GM04503 (cell line): ENCODE measurements around the gene LARGE1.

ENCODE experiments used
- DNase-seq: peaks from one replicate; pipeline ENCODE4 v3.0.0-alpha.2; 2012; ENCODE audit warnings: low read depth

LARGE1 gene

GRCh38 chr22:33913188-33913587 is 7.1 kb downstream of the LARGE1 start:
- no peak for DNase-seq

- DNase-seq, result no peak
Observed at GRCh38 chr22:33909911-33910310, 10.4 kb downstream of the LARGE1 start.

DNA sequence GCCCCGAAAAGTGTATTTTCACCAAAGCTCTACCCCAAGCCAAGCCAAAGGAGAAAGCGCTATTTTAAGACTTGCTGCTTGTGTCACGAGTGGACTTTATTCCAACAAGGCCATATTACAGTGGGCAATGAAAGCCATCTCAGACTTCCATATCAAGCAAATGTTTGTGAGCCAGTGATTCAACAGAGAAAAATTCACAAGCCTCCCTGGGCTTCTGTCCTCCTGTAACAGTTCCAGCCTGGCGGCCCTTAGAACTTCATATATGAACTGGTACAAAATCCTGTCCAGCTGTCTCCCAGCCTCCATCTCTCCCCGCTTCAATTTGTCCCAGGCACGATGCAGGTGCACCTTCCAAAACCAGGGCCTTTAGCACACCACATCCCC is 11.2 kb downstream of the LARGE1 start:
- DNase-seq, result no peak

- no peak for DNase-seq
Observed at GRCh38 chr22:33908171-33909074, 11.9 kb downstream of the LARGE1 start.

- DNase-seq, result no peak
Observed at GRCh38 chr22:33906954-33907353, 13.3 kb downstream of the LARGE1 start.

GRCh38 chr22:33906475-33906874 is 13.8 kb downstream of the LARGE1 start:
- DNase-seq, result no peak

DNA sequence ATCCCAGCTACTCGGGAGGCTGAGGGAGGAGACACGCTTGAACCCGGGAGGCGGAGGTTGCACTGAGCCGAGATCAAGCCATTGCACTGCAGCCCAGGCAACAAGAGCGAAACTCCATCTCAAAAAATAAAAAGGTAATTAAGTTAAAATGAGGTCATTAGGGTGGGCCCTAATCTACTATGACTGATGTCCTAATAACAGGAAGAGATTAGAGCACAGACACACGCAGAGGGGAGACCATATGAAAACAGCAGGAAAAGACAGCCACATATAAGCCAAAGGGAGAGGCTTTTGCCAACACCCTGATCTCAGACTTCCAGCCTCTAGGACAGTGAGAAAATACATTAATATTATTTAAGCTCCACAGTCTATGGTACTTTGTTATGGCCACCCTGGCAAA is 17.3 kb downstream of the LARGE1 start:
- DNase-seq, result no peak

- DNase-seq, result no peak
Observed at GRCh38 chr22:33902073-33902472, 18.2 kb downstream of the LARGE1 start.

- no peak for DNase-seq
Observed at GRCh38 chr22:33898121-33898520, 22.2 kb downstream of the LARGE1 start.

- DNase-seq, result no peak
Observed at GRCh38 chr22:33897448-33897835, 22.8 kb downstream of the LARGE1 start.

DNA sequence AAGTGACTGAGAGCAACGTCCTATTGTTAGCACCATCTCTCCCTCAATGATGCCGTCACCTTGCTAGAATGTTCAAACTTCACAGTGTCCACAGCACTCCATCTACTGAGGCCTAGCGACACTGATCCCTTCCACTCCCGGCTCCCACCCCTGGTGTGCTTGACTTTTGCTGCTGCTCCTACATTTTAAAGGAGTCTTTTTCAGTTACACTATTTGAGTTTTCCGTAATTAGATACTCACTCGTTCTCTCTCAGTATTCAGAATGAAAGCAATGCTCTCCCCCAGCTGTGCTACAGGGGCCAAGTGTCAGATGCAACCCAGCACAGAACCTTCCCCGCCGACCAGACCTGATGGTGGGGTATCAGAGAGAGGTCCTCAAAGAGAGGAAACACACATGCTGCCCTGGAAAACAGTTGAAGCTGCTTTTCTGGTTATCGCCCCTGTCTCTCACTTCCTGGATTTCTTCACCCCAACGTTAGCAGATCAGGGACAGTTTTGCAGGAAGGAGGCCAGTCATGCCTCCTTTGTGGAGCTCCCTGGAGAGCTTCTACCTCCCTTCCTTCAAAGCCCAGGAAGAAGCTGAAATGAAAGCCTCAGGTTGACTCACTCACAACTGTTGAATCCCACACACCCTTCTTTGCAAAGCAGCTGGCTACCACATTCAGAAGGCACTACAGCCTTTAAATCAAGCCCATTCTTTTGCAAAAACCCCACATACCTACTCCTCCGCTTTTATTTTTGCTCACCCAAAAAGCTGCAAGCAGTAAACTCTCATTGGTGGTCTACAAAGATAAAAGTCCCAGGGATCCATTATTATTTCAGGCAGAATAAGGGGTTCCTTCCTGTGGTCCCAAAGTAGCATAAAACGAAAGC is 23.5 kb downstream of the LARGE1 start:
- DNase-seq, result no peak

GRCh38 chr22:33896154-33896553 is 24.1 kb downstream of the LARGE1 start:
- no peak for DNase-seq

DNA sequence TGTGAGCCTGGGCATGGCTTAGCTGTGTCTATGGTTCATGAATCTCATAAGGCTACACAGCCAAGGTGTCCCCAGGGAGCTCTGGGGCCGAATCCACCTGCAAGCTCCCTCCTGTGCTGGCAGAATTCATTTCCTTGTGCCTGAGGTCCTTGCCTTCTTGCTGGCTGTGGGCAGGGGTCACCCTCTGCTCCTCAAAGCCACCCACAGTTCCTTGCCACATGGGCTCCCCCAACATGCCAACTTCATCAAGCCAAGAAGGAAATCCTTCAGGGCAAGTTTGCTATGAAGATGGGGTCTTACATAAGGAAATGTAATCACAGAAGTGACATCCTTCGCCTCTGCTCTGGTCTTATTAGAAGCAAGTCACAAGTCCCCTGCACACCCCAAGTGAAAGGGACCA is 24.8 kb downstream of the LARGE1 start:
- no peak for DNase-seq

DNA sequence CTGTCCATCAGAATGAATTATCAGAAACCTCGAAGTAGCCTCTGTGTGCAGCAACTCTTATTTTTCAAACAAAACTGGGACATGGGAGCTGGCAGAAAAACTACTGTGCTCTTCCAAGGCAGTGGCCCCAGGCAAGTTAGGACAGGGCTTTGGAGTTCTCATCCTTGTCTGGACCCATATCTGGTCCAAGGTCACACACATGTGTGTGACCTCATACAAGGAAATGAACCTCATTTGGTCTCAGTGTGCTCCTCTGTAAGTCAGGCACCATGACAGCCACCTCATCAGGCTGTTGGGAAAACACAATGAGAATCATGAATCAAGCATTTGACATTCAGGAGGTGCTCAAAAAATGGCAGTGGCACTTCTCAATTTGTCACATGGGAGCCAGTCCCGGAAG is 25.8 kb downstream of the LARGE1 start:
- DNase-seq, result no peak

DNA sequence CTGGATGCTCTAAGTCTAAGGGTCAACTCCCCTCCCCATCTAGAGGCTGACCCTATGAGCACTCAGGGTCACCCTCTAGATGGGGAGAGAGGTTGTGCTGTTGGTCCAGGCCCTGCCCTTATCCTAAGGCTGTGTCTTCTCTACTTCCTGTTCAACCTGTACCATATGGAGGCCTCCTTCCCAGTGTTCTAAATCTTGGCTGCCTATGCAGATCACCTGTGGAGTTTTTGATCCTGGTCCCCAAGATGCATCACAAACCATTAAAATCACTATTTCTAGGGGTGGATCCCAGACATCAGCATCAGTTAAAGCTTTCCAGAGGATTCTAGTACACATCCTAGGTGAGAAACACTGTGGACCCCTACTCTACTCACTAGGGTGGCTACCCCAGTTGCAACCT is 26.2 kb downstream of the LARGE1 start:
- no peak for DNase-seq

DNA sequence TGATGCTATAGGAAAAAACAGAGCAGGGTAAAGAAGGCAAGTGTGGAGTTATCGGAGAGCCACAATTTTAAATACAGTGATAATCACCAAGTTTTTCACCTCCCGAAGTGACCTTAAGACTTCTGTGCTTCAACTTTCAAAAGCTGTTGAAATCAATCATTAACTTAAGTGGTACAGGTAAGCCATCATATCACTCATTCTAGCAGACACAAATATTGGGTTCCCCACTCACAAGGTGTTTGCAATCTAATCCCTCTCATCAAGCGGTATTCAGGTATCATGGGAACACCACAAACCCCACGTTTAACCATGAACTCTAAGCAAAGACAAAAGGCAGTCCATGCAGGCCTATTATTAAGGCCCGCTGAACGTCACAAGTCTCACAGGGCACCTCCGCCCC is 26.8 kb downstream of the LARGE1 start:
- no peak for DNase-seq

GRCh38 chr22:33891992-33892391 is 28.3 kb downstream of the LARGE1 start:
- DNase-seq, result no peak

DNA sequence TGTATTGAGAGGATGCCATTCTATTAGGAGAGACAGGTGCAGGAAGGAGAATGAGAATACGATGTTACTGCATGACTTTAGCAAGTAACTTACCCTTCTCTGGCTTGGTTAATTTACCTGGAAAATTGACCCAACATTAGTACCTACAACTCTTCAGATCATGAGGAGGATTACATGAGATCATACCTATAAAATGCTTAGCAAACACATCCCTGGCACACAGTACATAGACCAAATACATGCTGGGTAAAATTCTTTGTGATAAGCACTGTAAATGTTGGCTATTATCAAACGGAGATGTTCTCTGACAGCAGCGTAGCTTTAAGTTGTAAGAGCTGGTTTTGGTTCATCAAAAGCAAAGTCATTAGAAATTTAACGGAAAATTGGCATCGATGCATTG is 28.8 kb downstream of the LARGE1 start:
- DNase-seq, result no peak

DNA sequence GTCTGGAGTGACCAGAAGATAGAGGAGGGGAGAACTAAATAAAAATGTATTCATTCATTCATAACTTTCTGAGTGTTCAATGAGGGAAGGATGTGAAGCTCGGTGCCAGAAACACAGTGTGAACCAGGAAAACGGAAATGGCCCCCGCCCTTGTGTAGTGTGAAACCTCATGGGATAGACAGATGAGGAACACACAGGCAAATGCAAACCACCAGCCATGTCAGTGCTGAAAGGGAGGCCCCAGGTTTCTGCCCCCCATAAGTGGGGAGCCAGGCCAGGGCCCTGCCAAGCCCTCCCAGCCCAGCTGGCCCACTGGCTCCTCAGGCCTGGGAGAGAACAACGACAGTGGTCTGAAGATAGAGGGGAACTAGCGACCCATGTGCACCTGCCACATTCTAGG is 30.5 kb downstream of the LARGE1 start:
- no peak for DNase-seq

GRCh38 chr22:33888821-33889220 is 31.5 kb downstream of the LARGE1 start:
- no peak for DNase-seq

DNA sequence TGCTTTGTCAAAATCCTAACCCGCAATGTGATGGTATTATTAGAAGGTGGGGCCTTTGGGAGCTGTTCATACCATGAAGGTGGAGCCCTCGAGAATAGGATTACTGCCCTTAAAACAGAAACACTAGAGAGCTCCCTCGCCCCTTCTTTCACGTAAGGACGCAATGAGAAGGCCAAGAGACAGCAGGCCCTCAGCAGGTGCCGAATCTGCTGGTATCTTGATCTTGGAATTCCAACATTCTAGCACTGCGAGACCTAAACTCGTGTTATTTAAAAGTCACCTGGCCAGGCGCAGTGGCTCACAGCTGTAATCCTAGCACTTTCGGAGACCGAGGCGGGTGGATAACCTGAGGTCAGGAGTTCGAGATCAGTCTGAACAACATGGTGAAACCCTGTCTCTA is 33.1 kb downstream of the LARGE1 start:
- no peak for DNase-seq

GRCh38 chr22:33886696-33887095 is 33.6 kb downstream of the LARGE1 start:
- no peak for DNase-seq

- DNase-seq, result no peak
Observed at GRCh38 chr22:33884829-33885228, 35.4 kb downstream of the LARGE1 start.
